Activated CD4-positive, alpha-beta memory T cell treated with anti-CD3 and anti-CD28 coated beads for 36 hours (primary cell): ENCODE data around the gene ARMC12. TPM values are rescaled to one million over a fixed set of nuclear protein-coding genes. Genes with fewer than 3 reads are reported as not detected.
A peak's percentile ranks its signal among the peaks of the same experiment; 100 is the strongest.

ENCODE experiments used
- CTCF ChIA-PET: fragments of 350-600 bp; sonication (Branson Sonifier 250); formaldehyde crosslinking; loops from one replicate; lab custom pipeline; 2021; ENCODE audit warnings: antibody characterized with exemption, inconsistent platforms; lab: Charles Lee
- POLR2A ChIA-PET: fragments of 350-600 bp; sonication (Branson Sonifier 250); formaldehyde crosslinking; loops from one replicate; lab custom pipeline; 2021; ENCODE audit warnings: antibody characterized with exemption; lab: Charles Lee
- DNase-seq: peaks from one replicate; pipeline ENCODE4 v3.0.0-alpha.2; 2020
- H3K27ac Mint-ChIP-seq: one replicate; pipeline ENCODE4 v1.8.0; 2021; ENCODE audit warnings: mixed read lengths
- H3K27me3 Mint-ChIP-seq: one replicate; pipeline ENCODE4 v1.8.0; 2021; ENCODE audit warnings: mixed read lengths
- H3K36me3 Mint-ChIP-seq: one replicate; pipeline ENCODE4 v1.8.0; 2021; ENCODE audit warnings: mixed read lengths
- H3K4me1 Mint-ChIP-seq: one replicate; pipeline ENCODE4 v1.8.0; 2021; ENCODE audit warnings: low read depth, mixed read lengths
- H3K4me3 Mint-ChIP-seq: one replicate; pipeline ENCODE4 v1.8.0; 2021; ENCODE audit warnings: mild to moderate bottlenecking, mixed read lengths
- H3K9me3 Mint-ChIP-seq: one replicate; pipeline ENCODE4 v1.8.0; 2021; ENCODE audit warnings: mixed read lengths
- intact Hi-C: fragments of 100-400 bp; cut with micrococcal nuclease; formaldehyde crosslinking; loops from one replicate; pipeline ENCODE4 v1.15.1; 2023
- total RNA-seq, 2 experiments: library from RNA; stranded (reverse); gene quantifications; one replicate each; pipeline ENCODE4 v1.2.3, GENCODE V29; 2021

The ARMC12 gene
- total RNA-seq, 2 experiments from 2014 or later = 1.5 to 1.6 TPM

DNA sequence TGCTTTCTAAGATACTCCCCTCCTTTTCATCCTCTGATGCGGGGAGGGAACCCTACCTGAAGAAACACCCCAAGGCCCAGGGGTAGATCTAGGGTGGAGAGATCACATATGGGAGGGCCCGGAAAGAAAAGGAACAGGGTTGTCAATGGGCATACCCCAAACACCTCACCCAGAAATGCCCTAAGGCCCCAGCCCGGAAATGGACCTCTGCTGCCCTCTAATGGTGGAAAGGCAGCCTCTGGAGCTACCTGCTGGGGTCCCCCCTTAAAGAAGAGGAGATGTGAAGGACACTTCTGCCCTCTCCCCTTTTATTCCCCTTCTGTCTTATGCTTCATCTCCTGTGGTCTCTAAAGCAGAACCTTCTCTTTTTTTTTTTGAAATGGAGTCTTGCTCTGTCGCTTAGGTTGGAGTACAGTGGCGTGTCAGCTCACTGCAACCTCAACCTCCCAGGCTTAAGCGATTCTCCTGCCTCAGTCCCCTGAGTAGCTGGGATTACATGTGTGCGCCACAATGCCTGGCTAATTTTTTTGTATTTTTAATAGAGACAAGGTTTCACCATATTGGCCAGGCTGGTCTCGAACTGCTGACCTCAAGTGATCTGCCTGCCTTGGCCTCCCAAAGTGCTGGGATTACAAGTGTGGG is 458 bp upstream of the ARMC12 start:
- peak; percentile 90 for DNase-seq
- ChIA-PET POLR2A (interaction anchor here (0.7 to 1.1 kb wide), 2 partner anchors 16 to 161 kb away, joined by 3 to 4 read pairs; no protein-coding TSS in a partner anchor), CTCF (interaction anchor here (0.7 to 10.4 kb wide), 52 partner anchors 11 to 438 kb away, joined by 3 to 210 read pairs (median 10); partner anchors contain the start of genes DEF6 and FKBP5)
- Mint-ChIP-seq H3K4me1 (peaks cover 44% of the 10 kb centered on the region), H3K27ac (peak overlapping the region; percentile 8), H3K36me3 (no peaks in the 10 kb centered on the region), H3K4me3 (no peak overlapping the region), H3K9me3 (no peaks in the 10 kb centered on the region), H3K27me3 (no peaks in the 10 kb centered on the region)
- intact Hi-C loops = loop anchor here (2.0 kb wide), 1 partner anchor 72 kb away; no protein-coding TSS in a partner anchor

GRCh38 chr6:35737413-35738211 is 780 bp downstream of the ARMC12 start:
- Mint-ChIP-seq H3K4me1 (peaks cover 37% of the 10 kb centered on the region), H3K4me3 (no peak overlapping the region), H3K36me3 (no peaks in the 10 kb centered on the region), H3K9me3 (no peaks in the 10 kb centered on the region), H3K27me3 (no peaks in the 10 kb centered on the region), H3K27ac (peak overlapping the region; percentile 33)
- intact Hi-C loops = loop anchor here (1.0 to 2.0 kb wide), 4 partner anchors 73 to 214 kb away; no protein-coding TSS in a partner anchor
- no peak for DNase-seq
- ChIA-PET POLR2A (no interaction called here), CTCF (interaction anchor here (0.6 to 10.4 kb wide), 56 partner anchors 12 to 440 kb away, joined by 3 to 210 read pairs (median 10); partner anchors contain the start of genes DEF6, FKBP5 and TEAD3)

GRCh38 chr6:35739645-35740524 is 3.1 kb downstream of the ARMC12 start:
- POLR2A ChIA-PET = no interaction called here
- H3K27ac Mint-ChIP-seq = no peak overlapping the region

DNA sequence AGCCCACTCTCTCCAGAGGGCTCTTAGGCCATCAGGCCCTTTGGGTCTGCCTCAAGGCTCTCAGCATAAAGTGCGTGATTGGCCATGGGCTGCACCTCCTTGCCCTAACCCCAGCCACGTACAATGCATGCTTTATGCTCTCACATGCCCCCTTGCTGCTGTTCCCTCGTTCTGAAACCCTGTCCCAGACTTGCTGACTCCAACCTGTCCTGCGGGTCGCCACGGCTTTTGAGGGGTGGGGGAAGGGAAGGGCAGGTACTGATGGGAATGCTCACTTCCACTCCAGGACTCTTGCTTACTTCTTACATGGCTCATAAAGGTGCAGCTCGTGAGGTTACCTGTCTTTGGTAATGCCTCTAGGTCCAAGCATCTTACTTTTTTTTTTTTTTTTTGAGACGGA is 6.0 kb downstream of the ARMC12 start:
- Mint-ChIP-seq H3K4me3 (no peak overlapping the region), H3K27ac (no peak overlapping the region), H3K27me3 (no peaks in the 10 kb centered on the region), H3K36me3 (no peaks in the 10 kb centered on the region), H3K4me1 (no peaks in the 10 kb centered on the region), H3K9me3 (peaks cover 5% of the 10 kb centered on the region)
- intact Hi-C loops = no loop called here
- POLR2A ChIA-PET = no interaction called here
- CTCF ChIA-PET = interaction anchor here (1.4 kb wide), 1 partner anchor 174 kb away, joined by 3 read pairs; no protein-coding TSS in a partner anchor
- DNase-seq = no peak

More at GRCh38 chr6:35739645-35740524, 3.1 kb downstream of the ARMC12 start:
- no peak for DNase-seq
- H3K27me3 Mint-ChIP-seq = no peaks in the 10 kb centered on the region
- peaks cover 18% of the 10 kb centered on the region for H3K4me1 Mint-ChIP-seq
- no peak overlapping the region for H3K4me3 Mint-ChIP-seq
- H3K9me3 Mint-ChIP-seq = no peaks in the 10 kb centered on the region
- intact Hi-C loops = no loop called here
- CTCF ChIA-PET = interaction anchor here (1.0 to 10.4 kb wide), 5 partner anchors 138 to 218 kb away, joined by 3 to 210 read pairs (median 62); no protein-coding TSS in a partner anchor
- H3K36me3 Mint-ChIP-seq = no peaks in the 10 kb centered on the region

DNA sequence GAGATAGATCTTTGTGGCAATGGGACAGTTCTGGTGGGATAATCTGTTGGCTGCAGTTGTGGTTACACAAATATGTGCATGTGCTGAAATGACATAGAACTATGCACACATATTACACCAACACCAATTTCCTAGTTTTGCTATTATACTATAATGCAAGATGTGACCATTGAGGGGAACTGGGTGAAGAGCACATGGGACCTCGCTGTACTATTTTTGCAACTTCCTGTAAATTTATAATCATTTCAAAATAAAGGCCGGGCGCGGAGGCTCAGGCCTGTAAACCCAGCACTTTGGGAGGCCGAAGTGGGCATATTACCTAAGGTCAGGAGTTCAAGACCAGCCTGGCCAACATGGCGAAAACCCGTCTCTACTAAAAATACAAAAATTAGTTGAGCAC is 8.7 kb downstream of the ARMC12 start:
- Mint-ChIP-seq H3K36me3 (no peaks in the 10 kb centered on the region), H3K27me3 (peaks cover 2% of the 10 kb centered on the region), H3K9me3 (peaks cover 7% of the 10 kb centered on the region), H3K4me3 (no peak overlapping the region), H3K4me1 (peaks cover 4% of the 10 kb centered on the region), H3K27ac (no peak overlapping the region)
- DNase-seq = no peak
- POLR2A ChIA-PET = no interaction called here
- CTCF ChIA-PET = no interaction called here
- intact Hi-C loops = no loop called here

- H3K36me3 Mint-ChIP-seq = no peaks in the 10 kb centered on the region
- H3K27me3 Mint-ChIP-seq = peaks cover 2% of the 10 kb centered on the region
- DNase-seq = no peak
- H3K27ac Mint-ChIP-seq = no peak overlapping the region
- H3K4me3 Mint-ChIP-seq = no peak overlapping the region
- ChIA-PET CTCF (no interaction called here), POLR2A (no interaction called here)
- peaks cover 7% of the 10 kb centered on the region for H3K9me3 Mint-ChIP-seq
- intact Hi-C loops = no loop called here
- H3K4me1 Mint-ChIP-seq = peaks cover 14% of the 10 kb centered on the region
Measured at GRCh38 chr6:35746516-35746915, 9.7 kb downstream of the ARMC12 start.

DNA sequence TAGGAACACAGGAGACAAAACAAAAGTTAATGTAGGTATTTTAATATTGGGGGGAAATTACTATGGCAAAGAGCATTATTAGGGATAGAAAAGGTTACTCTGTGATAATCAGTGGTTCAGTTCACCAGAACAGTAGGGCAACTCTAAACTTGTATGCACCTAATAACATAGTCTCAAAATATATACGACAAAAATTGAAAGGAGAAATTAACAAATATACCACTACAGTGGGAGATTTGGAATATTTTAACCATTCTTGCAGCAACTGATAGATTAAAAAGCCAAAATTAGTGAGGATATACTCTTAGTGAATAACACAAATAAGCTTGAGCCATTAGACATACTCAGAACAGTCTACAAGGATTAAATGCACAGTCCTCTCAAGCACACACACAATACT is 11.0 kb downstream of the ARMC12 start:
- DNase-seq = no peak
- Mint-ChIP-seq H3K4me3 (no peak overlapping the region), H3K9me3 (peaks cover 7% of the 10 kb centered on the region), H3K27me3 (peaks cover 2% of the 10 kb centered on the region), H3K27ac (no peak overlapping the region), H3K4me1 (peaks cover 22% of the 10 kb centered on the region), H3K36me3 (no peaks in the 10 kb centered on the region)
- POLR2A ChIA-PET = no interaction called here
- CTCF ChIA-PET = interaction anchor here (1.5 kb wide), 1 partner anchor 11 kb away, joined by 3 read pairs; the partner anchor contains the start of gene ARMC12
- intact Hi-C loops = no loop called here

DNA sequence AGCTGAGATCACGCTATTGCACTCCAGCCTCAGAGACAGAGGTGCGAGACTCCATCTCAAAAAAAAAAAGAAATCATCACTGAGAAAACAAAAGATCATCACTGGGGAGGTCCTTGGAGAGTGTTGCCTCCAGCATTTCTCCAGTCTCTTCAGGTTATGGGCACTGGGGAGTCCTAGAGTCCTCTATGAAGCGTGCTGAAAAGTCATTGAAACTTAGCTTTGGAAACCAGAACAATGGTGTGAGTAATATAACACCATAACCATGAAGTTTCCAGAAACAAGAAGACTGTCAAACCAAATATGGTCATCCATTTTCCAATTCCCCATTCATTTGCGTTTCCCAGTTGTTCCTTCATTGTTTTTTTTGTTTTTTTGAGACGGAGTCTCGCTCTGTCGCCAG is 13.7 kb downstream of the ARMC12 start:
- no peak overlapping the region for H3K4me3 Mint-ChIP-seq
- no peaks in the 10 kb centered on the region for H3K36me3 Mint-ChIP-seq
- intact Hi-C loops = loop anchor here (10.0 kb wide), 1 partner anchor 204 kb away; no protein-coding TSS in a partner anchor

GRCh38 chr6:35751594-35751993 is 14.8 kb downstream of the ARMC12 start:
- Mint-ChIP-seq H3K27me3 (peaks cover 2% of the 10 kb centered on the region), H3K27ac (peak overlapping the region; percentile 31), H3K4me3 (no peak overlapping the region), H3K9me3 (peaks cover 7% of the 10 kb centered on the region), H3K4me1 (peaks cover 22% of the 10 kb centered on the region), H3K36me3 (no peaks in the 10 kb centered on the region)
- POLR2A ChIA-PET = interaction anchor here (1.2 kb wide), 1 partner anchor 15 kb away, joined by 4 read pairs; the partner anchor contains the start of gene ARMC12
- intact Hi-C loops = loop anchor here (10.0 kb wide), 1 partner anchor 203 kb away; no protein-coding TSS in a partner anchor
- CTCF ChIA-PET = interaction anchor here (1.0 to 3.0 kb wide), 3 partner anchors 15 to 228 kb away, joined by 3 to 15 read pairs (median 3); partner anchors contain the start of gene ARMC12
- DNase-seq = peak; percentile 82

More for the DNA sequence above, 13.7 kb downstream of the ARMC12 start:
- CTCF ChIA-PET = interaction anchor here (1.0 to 3.0 kb wide), 2 partner anchors 14 to 198 kb away, joined by 6 to 15 read pairs; partner anchors contain the start of gene ARMC12
- Mint-ChIP-seq H3K27me3 (peaks cover 2% of the 10 kb centered on the region), H3K4me1 (peaks cover 22% of the 10 kb centered on the region), H3K9me3 (peaks cover 7% of the 10 kb centered on the region), H3K27ac (no peak overlapping the region)
- no peak for DNase-seq
- POLR2A ChIA-PET = no interaction called here

DNA sequence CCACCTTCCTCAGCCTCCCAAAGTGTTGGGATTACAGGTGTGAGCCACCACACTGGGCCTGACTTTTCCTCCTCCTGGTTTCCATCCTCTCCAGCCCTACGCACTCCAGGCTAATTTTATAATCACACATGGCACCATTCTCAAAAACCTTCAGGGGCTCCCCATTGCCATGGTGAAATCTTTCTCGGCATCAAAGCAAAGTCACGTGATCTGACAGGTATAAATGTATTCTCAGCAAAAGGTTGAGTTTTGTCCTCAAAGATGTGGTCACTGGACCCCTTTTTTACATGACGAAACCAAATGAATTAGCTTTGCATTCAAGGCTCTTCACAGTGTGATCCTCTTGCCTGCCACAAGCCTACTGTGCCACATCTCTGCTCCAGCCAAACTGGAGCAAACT is 15.5 kb downstream of the ARMC12 start:
- DNase-seq = no peak
- Mint-ChIP-seq H3K27ac (no peak overlapping the region), H3K9me3 (peaks cover 7% of the 10 kb centered on the region), H3K4me1 (peaks cover 22% of the 10 kb centered on the region), H3K4me3 (no peak overlapping the region), H3K36me3 (no peaks in the 10 kb centered on the region), H3K27me3 (peaks cover 4% of the 10 kb centered on the region)
- intact Hi-C loops = loop anchor here (10.0 kb wide), 1 partner anchor 202 kb away; no protein-coding TSS in a partner anchor
- CTCF ChIA-PET = interaction anchor here (1.4 to 3.0 kb wide), 2 partner anchors 16 to 229 kb away, joined by 3 to 15 read pairs; partner anchors contain the start of gene ARMC12
- POLR2A ChIA-PET = interaction anchor here (0.7 to 1.2 kb wide), 2 partner anchors 16 to 551 kb away, joined by 3 to 4 read pairs; partner anchors contain the start of gene ARMC12
